GM20000 (cell line): Measurements from ENCODE around the gene HECTD2.
"Not testable (repeated sequence)": the region's sequence is repeated elsewhere in the genome, so short reads cannot be mapped to it uniquely, and the experiment has no call there.

ENCODE experiments used
- DNase-seq: peaks from one replicate; pipeline ENCODE4 v3.0.0; 2012; ENCODE audit warnings: low spot score
- TF ChIP-seq, protein P1 (sequence below): IDR thresholded peaks from 2 replicates; pipeline ENCODE4 v1.5.1; 2012; ENCODE audit warnings: mild to moderate bottlenecking, control low read depth; ENCODE audit errors: extremely low read depth, missing control alignments

Gene HECTD2, protein sequence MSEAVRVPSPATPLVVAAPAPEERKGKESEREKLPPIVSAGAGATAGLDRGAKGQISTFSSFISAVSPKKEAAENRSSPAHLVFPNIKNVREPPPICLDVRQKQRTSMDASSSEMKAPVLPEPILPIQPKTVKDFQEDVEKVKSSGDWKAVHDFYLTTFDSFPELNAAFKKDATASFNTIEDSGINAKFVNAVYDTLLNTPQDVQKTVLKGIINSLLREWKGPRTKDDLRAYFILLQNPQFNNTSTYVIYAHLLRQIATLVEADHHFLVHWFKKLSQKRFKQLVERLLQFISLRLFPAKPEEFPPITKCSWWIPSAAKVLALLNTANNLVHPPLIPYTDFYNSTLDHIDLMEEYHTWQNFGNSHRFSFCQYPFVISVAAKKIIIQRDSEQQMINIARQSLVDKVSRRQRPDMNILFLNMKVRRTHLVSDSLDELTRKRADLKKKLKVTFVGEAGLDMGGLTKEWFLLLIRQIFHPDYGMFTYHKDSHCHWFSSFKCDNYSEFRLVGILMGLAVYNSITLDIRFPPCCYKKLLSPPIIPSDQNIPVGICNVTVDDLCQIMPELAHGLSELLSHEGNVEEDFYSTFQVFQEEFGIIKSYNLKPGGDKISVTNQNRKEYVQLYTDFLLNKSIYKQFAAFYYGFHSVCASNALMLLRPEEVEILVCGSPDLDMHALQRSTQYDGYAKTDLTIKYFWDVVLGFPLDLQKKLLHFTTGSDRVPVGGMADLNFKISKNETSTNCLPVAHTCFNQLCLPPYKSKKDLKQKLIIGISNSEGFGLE

DNA sequence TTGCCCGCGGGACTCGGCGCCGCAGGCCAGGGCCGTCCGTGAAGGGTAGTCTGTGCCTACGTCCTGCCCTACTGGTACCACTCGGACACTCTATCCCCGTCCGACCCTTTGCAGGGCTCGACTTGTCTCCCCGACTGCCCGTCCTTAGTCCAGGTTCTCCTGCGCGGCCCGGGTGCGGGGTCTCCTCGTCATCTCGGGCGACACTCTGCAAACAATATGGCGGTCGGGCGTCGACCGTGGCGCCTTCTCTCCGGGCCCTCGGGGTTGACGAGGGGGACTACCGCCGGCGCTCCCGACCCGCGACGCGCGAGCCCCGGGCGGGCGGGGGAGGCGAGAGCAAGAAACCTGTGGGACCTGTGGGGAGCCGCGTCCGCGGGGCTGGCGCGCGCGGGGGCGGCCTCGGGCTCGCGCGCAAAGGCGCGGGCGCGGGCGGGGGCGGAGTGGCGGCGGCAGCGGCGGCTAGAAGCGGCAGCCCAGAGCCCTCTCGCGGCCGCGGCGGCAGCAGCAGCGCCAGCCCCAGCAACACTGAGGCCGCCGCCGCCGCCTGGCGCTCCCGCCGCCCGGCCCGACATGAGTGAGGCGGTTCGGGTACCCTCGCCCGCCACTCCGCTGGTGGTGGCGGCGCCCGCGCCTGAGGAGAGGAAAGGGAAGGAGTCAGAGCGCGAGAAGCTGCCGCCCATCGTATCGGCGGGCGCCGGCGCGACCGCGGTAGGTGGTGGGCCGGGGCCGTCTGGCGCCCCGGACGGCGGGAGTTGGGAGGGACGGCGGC, at the start of gene HECTD2:
HECTD2 (plus strand) TSS at position 476 of the 769 bp plus-strand sequence; CDS start at position 571, 95 bp downstream.
- TF ChIP-seq, protein P1, sequence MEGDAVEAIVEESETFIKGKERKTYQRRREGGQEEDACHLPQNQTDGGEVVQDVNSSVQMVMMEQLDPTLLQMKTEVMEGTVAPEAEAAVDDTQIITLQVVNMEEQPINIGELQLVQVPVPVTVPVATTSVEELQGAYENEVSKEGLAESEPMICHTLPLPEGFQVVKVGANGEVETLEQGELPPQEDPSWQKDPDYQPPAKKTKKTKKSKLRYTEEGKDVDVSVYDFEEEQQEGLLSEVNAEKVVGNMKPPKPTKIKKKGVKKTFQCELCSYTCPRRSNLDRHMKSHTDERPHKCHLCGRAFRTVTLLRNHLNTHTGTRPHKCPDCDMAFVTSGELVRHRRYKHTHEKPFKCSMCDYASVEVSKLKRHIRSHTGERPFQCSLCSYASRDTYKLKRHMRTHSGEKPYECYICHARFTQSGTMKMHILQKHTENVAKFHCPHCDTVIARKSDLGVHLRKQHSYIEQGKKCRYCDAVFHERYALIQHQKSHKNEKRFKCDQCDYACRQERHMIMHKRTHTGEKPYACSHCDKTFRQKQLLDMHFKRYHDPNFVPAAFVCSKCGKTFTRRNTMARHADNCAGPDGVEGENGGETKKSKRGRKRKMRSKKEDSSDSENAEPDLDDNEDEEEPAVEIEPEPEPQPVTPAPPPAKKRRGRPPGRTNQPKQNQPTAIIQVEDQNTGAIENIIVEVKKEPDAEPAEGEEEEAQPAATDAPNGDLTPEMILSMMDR: peak; percentile 83
- peak; percentile 92 for DNase-seq

DNA sequence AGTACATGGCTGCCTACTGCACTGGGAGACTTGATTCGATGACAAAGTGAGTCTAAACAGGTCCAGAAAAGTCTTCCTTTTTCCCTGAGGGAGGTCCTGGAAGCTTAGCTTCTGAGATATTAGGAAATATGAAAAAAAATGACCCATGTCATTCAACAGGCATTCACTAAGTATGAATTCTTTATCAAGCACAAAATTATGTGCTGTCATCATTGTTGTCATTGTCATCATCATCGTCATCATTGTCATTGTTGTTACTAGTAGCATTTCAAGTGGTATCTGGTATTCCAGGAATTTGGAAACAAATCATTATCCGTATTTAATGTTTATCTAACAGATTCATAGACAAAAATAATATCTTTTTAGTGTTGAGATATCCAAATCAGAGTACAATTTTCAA, 49.7 kb upstream of the HECTD2 start:
- TF ChIP-seq, protein P1: no peak
- DNase-seq: no peak

DNA sequence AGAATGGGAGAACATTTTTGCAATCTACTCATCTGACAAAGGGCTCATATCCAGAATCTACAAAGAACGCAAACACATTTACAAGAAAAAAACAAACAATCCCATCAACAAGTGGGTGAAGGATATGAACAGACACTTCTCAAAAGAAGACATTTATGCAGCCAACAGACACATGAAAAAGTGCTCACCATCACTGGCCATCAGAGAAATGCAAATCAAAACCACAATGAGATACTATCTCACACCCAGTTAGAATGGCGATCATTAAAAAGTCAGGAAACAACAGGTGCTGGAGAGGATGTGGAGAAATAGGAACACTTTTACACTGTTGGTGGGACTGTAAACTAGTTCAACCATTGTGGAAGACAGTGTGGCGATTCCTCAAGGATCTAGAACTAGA, 44.6 kb upstream of the HECTD2 start:
- not testable (repeated sequence) for DNase-seq

DNA sequence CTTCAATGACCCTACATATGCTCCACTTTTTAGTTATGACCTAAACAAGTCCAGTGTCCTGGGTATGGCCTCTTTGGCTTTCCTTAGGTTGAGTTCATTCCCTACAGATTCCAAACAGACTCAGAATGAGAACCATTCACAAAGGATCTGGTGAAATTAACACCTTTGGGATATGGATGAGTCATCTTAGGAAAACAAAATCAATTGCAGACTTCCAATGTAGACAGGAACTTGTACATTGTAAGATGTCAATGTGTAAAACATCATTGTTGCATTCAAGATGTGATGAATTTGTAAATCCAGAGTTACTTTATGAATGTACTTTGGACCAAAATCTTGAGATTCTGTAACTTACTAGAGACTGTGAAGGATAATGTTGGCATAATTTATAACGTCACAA, 43.4 kb upstream of the HECTD2 start:
- TF ChIP-seq, protein P1: no peak
- DNase-seq: no peak

DNA sequence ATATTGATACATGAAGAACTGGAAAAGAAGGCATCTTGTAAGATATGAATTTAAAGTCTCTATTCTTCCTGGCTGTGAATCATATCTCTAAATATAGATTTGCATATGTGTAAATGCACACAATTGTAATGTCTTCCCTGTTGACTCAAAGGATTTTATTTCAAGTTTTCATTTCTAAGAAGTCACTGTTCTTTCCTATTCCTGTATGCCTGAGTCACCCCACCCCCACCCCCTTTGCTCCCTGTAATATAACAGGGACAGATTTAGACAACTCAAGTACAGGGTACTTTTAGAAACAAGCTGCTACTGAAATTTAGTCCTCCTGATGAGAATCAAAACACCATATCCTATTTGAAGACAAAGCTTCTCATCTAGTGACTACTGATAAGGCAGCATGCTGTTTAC, 43.0 kb upstream of the HECTD2 start:
- no peak for DNase-seq
- TF ChIP-seq, protein P1: no peak

DNA sequence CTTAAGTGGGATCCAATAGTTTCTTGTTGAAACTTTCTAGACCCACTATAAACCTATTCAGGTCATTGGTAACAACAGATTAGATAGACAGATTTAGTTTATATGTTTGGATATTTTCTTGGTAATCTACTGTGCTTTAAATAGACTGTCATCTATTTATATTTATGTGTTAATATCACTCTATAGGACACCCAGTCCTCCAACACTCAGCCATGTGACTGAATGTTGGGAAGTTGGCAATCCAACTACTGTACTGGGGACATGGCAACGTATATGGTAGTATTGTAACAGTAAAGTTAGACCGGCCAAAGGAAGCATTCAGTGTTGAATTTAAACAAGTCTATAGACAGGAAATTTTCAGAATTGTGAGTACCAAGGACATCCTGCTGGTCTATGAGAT, 42.6 kb upstream of the HECTD2 start:
- DNase-seq: no peak
- TF ChIP-seq, protein P1: no peak

DNA sequence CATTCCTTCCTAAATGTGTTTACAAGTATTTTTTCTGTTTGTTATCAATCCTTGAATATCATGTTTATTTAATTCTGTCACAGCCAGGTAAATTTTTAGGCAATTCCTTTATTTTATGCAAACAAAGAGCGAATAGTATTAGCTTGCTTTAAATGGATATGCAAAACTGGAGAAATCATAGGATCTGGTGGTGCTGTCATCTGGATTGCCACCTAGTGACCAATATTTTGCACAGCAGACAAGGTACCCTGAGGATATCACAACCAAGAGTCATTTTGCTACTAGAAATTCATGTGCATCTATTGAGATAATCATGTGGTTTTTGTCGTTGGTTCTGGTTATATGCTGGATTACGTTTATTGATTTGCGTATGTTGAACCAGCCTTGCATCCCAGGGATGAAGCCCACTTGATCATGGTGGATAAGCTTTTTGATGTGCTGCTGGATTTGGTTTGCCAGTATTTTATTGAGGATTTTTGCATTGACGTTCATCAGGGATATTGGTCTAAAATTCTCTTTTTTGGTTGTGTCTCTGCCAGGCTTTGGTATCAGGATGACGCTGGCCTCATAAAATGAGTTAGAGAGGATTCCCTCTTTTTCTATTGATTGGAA, 40.1 kb upstream of the HECTD2 start:
- DNase-seq: peak; percentile 11
- TF ChIP-seq, protein P1: peak; percentile 23
